ENCODE measurements around the gene CDC42BPB. TPM values are rescaled to one million over a fixed set of nuclear protein-coding genes. Genes with fewer than 3 reads are reported as not detected.

Gene CDC42BPB
- total RNA-seq, 1 experiment from 2014 or later = 84.4 TPM

GRCh38 chr14:103058164-103059055 lies 1.1 kb upstream of the CDC42BPB start:
- ATAC-seq (peak; percentile 6; the same call in 1 of the 2 replicates), DNase-seq (ENCODE audit: low read depth, low spot score) (no peak)
- H3K27ac ChIP-seq (ENCODE audit: low read length) = peak overlapping the region; percentile 87
- no TSS peak for BruUV-seq (replicated peaks)
- intact Hi-C loops (cut with micrococcal nuclease; ENCODE audit: unreplicated experiment) = no loop called here
- in situ Hi-C loops (cut with HindIII; ENCODE audit: low pct_unique_long_range_greater_than_20kb, low sequenced_read_pairs) = no loop called here
- peak overlapping the region; percentile 79 to 81 for H3K4me3 ChIP-seq (ENCODE audit: low read depth in 2 of 2, low read length in 2 of 2)
- H3K36me3 ChIP-seq (ENCODE audit: control insufficient read depth, insufficient read depth, low read length) = no peaks in the 10 kb centered on the region
- CTCF ChIA-PET = no interaction called here
- H3K27me3 ChIP-seq (ENCODE audit: control insufficient read depth, insufficient read depth, low read length) = no peaks in the 10 kb centered on the region
- H3K9me3 ChIP-seq (ENCODE audit: control insufficient read depth, insufficient read depth, low read depth, low read length) = no peaks in the 10 kb centered on the region
- peaks cover 22% of the 10 kb centered on the region for H3K4me1 ChIP-seq (ENCODE audit: control insufficient read depth, insufficient read depth, low read length)
- POLR2A ChIA-PET = no interaction called here
- TF ChIP-seq SIN3A (IDR thresholded peaks at IDR 0.05; ENCODE audit: borderline replicate concordance, insufficient read depth, low read depth, low read length) (no peak), REST (IDR thresholded peaks at IDR 0.05; ENCODE audit: insufficient read depth in 1 of 2, low read depth in 2 of 2, low read length in 1 of 2) (no peak), CTCF (IDR thresholded peaks at IDR 0.05) (no peak)

- DNase-seq (ENCODE audit: low read depth, low spot score) (no peak), ATAC-seq (peak; percentile 41)
- ChIA-PET POLR2A (interaction anchor here (0.6 kb wide), 1 partner anchor 24 kb away, joined by 3 read pairs; no protein-coding TSS in a partner anchor), CTCF (no interaction called here)
- H3K36me3 ChIP-seq (ENCODE audit: control insufficient read depth, insufficient read depth, low read length) = no peaks in the 10 kb centered on the region
- peak overlapping the region; percentile 59 to 67 for H3K4me3 ChIP-seq (ENCODE audit: low read depth in 2 of 2, low read length in 2 of 2)
- in situ Hi-C loops (cut with HindIII; ENCODE audit: low pct_unique_long_range_greater_than_20kb, low sequenced_read_pairs) = no loop called here
- intact Hi-C loops (cut with micrococcal nuclease; ENCODE audit: unreplicated experiment) = no loop called here
- H3K27ac ChIP-seq (ENCODE audit: low read length) = peak overlapping the region; percentile 39; the same call in 1 of the 2 replicates
- no peaks in the 10 kb centered on the region for H3K27me3 ChIP-seq (ENCODE audit: control insufficient read depth, insufficient read depth, low read length)
- no peaks in the 10 kb centered on the region for H3K9me3 ChIP-seq (ENCODE audit: control insufficient read depth, insufficient read depth, low read depth, low read length)
- no TSS peak for BruUV-seq (replicated peaks)
- peaks cover 22% of the 10 kb centered on the region for H3K4me1 ChIP-seq (ENCODE audit: control insufficient read depth, insufficient read depth, low read length)
- TF ChIP-seq REST (IDR thresholded peaks at IDR 0.05; ENCODE audit: insufficient read depth in 1 of 2, low read depth in 2 of 2, low read length in 1 of 2) = no peak
- TF ChIP-seq SIN3A (IDR thresholded peaks at IDR 0.05; ENCODE audit: borderline replicate concordance, insufficient read depth, low read depth, low read length) = no peak
- TF ChIP-seq POLR2AphosphoS5 (IDR thresholded peaks at IDR 0.05; ENCODE audit: low read depth, low read length) = no peak
- no peak for TF ChIP-seq TCF7L2 (IDR thresholded peaks at IDR 0.05; ENCODE audit: low read depth, low read length)
- no peak for TF ChIP-seq CTCF (IDR thresholded peaks at IDR 0.05)
Observed at GRCh38 chr14:103057028-103057371, 349 bp downstream of the CDC42BPB start.

All from Panc1 (cell line).